ENCODE measurements around the gene ERVW-1.
"Not testable (repeated sequence)": the region's sequence is repeated elsewhere in the genome, so short reads cannot be mapped to it uniquely, and the experiment has no call there.

ERVW-1 gene, protein sequence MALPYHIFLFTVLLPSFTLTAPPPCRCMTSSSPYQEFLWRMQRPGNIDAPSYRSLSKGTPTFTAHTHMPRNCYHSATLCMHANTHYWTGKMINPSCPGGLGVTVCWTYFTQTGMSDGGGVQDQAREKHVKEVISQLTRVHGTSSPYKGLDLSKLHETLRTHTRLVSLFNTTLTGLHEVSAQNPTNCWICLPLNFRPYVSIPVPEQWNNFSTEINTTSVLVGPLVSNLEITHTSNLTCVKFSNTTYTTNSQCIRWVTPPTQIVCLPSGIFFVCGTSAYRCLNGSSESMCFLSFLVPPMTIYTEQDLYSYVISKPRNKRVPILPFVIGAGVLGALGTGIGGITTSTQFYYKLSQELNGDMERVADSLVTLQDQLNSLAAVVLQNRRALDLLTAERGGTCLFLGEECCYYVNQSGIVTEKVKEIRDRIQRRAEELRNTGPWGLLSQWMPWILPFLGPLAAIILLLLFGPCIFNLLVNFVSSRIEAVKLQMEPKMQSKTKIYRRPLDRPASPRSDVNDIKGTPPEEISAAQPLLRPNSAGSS

DNA sequence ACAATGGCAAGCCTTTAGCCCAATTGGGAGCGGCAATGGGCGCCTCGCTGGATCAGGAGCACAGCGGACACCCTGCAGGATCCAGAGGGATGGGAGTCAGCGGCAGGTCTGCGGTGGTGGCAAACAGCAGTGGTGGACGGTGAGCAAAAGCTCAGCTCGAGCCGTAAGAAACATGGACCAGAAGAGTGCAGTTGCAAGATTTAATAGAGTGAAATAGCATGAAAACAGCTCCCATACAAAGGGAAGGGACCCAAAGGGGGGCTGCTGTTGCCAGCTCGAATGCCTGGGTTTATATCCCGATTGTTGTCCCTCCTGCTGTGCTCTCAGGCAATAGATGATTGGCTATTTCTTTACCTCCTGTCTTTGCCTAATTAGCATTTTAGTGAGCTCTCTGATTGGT, at the start of gene ERVW-1:
ERVW-1 (minus strand) TSS at position 266 of the 400 bp plus-strand sequence. CDS start 7,565 bp downstream, outside the sequence.
- DNase-seq (ENCODE audit: low read depth in 3 of 3), result not testable (repeated sequence)

DNA sequence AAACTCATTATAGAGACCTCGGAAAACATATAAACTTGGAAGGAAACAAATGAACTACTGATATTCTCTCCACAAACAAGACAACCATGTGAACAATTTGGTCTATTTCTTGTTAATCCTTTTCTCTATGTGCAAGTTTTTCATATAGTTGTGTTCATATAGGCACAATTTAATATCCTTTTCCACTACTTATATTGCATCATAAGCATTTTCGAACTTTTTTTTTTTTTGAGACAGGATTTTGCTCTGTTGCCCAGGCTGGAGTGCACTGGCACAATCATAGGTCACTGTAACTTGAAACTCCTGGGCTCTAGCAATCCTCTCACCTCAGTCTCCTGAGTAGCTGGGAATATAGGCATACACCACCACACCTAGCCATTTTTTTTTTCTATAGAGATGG, 45.4 kb upstream of the ERVW-1 start:
- DNase-seq (ENCODE audit: low read depth in 3 of 3), result no peak

DNA sequence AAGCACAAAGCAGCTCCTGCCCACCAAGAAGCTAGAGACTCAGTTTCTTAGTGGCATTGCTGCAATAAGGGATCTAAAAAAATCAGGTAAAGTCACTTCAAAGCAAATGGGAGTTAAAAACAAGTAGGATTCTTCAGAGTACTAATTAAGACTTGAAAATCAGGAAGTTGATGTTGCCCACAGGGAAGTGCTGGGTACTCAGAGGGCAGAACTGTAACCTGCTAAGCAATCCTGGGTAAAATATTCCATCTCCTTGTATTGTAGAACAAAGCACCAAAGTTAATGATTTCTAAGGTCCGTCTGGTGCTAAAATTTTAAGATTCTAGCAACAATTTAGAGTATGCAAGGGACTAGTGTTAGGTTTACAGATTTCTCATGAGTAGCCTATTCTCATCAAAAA, 42.3 kb upstream of the ERVW-1 start:
- DNase-seq (ENCODE audit: low read depth in 3 of 3), result no peak

DNA sequence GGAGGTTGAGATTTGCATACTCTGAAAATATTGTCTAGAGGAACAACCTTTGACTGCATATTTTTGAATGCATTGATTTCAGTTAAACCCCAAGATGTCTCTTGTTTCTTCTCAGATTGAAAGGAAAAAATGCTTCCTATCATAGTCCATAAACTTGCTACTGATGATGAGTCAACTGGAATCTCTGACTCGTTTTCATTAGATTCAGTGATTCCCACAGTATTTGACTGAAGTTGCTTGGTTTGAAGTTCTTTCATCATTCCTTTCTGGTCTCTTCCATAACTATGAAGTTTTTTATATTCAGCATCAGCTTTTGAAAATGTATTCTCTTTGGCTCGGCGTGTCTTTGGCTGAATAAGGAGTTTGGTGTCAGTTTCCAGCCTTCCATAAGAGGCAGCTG, 39.9 kb upstream of the ERVW-1 start:
- DNase-seq (ENCODE audit: low read depth in 3 of 3), result no peak

DNA sequence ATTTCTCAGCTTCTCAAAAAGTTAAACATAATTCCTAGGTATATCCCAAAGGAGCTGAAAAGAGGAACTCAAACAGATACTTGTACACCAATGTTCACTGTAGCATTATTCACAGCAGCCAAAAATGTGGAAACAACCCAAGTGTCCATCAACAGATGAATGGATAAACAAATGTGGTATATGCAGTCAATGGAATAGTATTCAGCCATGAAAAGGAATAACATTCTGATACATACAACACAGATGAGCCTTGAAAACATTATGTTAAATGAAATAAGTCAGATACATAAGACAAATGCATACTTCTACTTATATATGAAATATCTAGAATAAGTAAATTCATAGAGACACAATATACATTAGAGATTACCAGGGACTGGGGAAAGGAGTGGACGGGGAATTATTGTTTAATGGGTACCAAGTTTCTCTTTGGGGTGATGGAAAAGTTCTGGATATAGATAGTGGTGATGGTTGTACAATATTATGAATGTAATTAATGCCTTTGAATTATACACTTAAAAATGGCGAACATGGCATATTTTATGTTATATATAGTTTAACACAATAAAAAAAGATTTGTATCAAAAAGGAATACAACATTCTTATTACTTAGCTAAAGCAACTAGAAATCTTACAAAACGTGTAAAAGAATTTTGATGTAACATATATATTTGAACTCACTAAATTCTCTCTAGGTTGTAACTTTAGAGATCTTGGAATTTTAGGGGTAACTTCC, 35.6 kb upstream of the ERVW-1 start:
- DNase-seq (ENCODE audit: low read depth in 3 of 3), result no peak

DNA sequence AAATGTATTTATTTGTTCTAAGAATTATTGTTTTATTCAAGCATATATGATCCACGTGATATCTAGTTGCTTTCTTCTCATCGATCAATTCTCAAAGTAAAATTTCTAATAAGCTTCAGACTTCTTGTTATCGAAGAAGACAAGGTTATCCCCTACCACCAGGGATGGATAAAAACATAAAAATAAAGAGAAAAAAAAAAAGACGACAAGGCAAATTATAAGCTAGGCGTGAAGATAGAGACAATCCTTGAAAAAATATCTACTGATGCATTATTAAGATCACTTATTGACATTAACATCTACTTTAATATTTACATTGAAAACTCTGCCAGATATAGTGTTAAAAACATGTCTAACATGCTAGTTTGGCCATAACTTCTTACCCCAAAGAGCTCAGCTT, 31.2 kb upstream of the ERVW-1 start:
- no peak for DNase-seq (ENCODE audit: low read depth in 3 of 3)

DNA sequence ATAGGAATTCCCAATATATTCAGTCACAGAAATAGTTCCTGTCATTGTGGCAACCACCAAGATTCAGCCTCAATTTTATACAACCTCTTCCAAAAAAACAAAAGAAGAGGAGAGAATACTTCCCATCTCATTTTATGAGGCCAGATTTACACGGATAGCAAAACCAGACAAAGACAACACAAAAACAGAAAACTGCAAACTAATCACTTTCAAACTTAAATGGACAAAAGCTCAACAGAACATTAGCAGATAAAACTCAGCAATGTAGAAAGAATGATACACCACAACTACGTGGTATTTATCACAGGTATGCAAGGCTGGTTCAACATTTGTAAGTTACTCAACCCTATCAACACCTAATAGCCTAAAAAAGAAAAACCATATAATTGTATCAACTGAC, 28.6 kb upstream of the ERVW-1 start:
- DNase-seq (ENCODE audit: low read depth in 3 of 3), result no peak

DNA sequence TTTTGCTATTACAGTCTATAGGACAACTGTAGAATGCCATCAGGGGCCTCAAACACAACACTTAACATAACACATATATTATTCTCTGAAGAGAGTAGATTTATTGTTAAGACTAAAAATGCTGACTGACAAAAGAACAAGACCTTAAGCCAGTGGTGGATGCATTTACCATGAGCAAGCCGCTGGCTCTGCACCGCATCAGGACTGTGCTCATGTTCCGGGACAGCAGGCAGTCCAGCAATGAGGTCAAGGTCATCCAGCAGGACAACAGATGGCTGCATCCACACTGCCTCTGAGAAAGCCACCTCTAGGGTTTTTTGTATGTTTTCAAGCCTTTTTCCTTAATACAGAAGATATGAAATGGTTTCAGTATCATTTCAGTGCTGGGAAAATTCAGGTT, 26.8 kb upstream of the ERVW-1 start:
- no peak for DNase-seq (ENCODE audit: low read depth in 3 of 3)

DNA sequence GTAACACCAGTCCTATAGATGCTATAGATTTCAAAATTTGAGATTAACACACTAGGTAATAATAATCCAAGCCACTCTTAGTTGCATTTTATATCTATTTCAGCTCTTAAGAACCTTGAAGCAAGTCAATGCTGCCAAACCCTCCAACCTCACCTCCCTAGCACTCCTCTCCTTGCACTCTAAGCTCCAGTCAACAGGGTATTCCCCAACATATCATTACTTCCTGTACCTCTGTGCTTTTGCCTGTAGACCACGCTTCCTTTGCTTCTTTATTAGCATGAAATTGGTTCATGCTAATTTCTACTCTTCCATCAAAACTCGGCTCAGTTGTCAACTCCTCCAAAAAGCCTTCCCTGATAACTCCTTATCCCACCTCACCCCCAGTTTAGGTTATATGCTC, 26.0 kb upstream of the ERVW-1 start:
- DNase-seq (ENCODE audit: low read depth in 3 of 3), result no peak

DNA sequence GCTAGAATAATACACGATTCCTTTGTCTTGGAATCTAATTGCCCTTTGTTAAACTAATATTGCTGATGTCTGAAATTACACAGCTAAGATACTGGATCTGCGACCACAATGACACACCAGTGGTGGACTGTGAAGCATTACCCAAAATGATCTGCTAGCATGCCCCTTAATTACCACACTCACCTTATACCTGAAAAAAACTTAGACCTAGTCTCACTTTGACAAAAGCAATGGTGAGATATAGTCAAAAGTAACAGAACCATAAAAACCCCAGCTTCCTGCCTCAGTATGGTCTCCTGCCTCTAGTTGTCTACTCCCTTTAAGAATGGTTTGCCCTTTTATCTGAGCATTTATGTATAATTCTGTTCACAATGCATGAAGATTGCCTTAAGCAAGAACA, 20.8 kb upstream of the ERVW-1 start:
- no peak for DNase-seq (ENCODE audit: low read depth in 3 of 3)

DNA sequence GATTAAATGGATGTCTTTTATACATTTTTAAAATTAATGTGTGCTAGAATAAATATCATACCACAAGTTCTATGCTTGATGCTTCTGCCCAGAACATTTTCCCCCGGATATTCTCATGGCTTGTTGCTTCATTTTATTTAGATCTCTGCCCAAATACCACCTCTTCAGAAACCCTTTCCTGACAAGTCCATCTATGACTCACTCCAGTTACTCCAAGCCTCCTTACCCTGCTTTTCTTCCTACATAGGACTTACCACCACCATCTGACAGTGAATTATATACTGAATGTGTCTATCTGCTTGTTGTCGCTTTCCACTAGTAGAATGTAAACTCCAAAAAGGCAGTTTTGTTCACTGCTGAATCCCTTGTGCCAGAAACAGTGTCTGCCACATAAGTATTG, 19.1 kb upstream of the ERVW-1 start:
- no peak for DNase-seq (ENCODE audit: low read depth in 3 of 3)

DNA sequence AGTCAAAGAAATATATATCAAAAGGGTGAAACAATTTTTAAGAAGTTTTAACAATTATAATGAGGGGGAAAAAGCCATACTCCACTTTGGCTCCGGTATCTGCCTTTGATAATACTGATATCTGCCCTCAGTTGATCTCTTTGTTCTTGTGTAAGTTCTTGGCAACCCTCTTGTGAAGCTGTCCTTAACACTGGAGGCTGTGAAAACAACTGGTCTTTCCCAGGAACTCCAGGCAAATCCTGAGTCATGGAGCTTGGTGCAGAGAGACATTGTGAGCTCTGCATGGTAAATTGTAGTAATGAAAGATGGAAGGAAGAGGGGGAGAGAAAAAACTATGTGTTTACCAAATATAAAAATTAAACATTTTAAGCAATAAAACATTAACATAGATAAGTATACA, 11.9 kb upstream of the ERVW-1 start:
- DNase-seq (ENCODE audit: low read depth in 3 of 3), result no peak

DNA sequence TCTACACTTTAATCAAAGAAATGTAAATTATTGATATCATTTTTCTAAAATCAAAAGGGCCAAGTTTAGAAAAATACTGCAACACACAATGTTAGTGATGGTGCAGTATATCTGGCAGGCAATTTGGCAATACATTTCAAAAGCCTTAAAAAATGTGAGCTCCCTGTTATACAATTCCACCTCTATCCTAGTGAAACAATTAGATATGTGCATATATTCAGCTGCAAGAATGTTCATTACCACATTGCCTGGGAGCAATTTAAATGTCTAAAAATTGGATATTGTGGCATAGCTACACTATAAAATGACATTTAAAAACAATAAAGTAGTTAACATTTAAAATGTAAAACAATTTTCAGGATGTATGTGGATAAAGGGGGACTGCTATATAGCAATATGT, 10.1 kb upstream of the ERVW-1 start:
- no peak for DNase-seq (ENCODE audit: low read depth in 3 of 3)

DNA sequence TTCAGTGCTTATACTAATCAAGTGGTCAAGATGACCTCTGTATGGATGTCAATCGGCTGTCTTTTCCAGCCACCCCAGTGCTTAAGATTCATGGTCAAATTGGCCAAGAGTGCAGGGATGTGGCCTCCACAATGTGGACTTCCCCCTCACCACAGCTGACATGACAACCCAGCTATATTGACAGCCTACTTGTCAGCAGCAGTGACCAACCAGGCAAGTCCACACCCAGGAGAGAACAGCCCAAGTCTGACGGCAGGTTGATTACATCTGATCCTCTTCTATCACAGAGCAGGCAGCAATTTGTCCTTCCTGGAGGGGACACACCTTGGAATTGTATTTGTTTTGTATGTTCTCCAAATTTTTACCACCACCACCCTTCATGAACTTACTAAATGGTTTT, 8.2 kb upstream of the ERVW-1 start:
- DNase-seq (ENCODE audit: low read depth in 3 of 3), result no peak

DNA sequence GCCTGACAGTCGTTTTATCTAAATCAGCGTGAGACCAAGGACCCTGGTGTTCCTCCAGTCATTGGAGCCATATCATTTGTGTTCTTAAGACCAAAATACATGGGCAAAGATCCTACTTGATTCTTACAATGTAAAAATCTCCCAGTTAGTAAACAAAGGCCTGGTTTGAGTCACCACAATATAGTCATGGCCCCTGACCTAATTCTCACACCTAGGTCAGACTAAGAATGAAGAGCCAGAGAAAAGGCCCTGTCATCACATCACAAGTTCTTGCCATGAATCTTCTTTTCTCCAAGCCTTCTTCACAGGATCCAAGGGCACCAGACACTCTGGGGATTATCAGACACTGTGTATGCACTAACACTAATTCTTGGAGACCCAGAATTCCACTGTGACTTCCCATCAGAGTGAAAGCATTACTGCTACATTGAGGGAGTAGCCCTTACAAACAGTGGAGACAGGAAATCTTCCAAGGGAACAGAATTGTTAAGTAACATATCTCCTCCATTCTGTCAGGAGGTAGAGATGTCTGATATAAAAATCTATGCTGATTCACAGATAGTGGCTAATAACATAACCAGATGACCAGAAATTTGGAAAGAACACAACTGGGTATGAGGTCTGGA, 7.6 kb upstream of the ERVW-1 start:
- DNase-seq (ENCODE audit: low read depth in 3 of 3), result no peak

DNA sequence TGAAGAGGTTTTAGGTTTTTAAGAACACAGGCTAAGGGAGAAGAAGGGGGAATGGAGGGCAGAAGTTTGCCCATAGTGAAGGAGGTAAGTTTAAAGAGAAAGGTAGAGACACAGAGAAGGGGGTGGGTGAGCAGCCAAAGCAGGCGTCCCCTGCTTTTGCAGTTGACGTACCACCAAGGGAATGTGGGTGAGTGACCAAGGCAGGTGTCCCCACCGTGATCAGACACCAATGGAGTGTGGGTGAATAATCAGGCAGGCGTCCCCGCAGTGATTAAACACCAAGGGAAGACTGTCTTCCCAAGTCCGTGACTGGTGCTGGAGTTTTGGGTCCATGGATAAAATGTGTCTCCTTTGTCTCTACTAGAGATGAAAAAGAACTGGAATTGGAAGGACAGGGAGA, 6.5 kb upstream of the ERVW-1 start:
- DNase-seq (ENCODE audit: low read depth in 3 of 3), result not testable (repeated sequence)

DNA sequence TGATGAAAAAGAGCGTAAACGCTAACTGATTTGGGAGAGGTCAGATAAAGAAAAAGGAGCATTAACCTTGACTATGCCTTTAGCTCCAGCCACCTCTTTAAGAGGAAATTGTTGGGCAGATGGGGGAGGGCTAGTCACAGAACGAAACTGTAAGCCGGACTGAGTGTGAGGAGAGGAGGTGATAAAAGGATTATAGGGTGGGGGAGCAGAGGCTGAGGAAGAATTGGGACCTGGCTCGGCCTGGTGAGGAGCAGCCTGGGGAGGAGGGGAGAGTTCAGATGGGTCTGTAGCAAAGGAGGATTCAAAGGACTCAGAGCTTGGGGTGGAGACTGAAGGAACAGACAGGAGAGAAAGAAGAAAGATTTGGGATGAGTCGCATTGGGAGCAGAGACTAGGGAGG, 5.9 kb upstream of the ERVW-1 start:
- DNase-seq (ENCODE audit: low read depth in 3 of 3), result not testable (repeated sequence)

DNA sequence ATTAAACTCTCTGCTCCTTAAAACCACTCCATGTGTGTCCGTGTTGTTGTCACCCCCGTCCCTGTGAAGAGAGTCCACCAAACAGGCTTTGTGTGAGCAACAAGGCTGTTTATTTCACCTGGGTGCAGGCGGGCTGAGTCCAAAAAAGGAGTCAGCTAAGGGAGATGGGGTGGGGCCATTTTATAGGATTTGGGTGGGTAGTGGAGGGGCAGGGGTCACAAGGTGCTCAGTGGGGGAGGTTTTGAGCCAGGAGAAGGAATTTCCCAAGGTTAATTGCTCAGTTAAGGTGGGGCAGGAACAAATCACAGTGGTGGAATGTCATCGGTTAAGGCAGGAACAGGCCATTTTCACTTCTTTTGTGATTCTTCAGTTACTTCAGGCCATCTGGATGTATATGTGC, 1.4 kb upstream of the ERVW-1 start:
- not testable (repeated sequence) for DNase-seq (ENCODE audit: low read depth in 3 of 3)

DNA sequence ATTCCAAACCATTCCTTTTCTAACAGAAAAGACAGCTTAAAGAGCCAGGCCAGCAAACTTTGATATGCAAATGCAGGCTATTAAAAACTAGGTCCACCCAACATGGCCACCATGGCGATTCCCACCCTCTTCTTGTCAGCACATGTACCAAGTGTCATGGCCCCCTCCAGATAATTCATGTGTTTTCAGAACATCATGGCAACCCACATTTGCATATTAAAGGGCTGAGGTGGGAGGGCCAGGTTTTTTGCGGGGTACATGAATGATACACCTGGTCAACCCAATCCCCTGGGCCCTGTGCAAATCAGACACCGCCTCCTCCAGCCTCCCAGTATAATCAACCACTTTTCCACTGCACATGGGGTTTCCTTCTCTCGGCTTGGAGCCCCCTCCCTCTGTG, 965 bp upstream of the ERVW-1 start:
- no peak for DNase-seq (ENCODE audit: low read depth in 3 of 3)

DNA sequence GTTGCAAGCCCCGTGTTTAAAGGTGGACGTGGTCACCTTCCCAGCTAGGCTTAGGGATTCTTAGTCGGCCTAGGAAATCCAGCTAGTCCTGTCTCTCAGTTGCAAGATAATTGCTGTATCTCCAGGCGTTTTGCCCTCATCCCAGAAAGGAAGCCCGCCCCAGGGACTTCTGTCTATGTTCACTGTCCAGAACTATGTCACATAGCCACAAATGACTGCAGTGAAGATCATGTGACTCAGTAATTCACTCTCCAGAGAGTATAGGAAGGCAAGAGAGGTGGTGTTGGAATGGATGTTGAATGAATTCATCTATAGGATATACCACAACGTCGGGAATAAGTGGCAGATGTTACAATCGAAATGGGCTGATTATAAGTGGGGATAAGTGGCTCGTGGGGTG, 349 bp upstream of the ERVW-1 start:
- no peak for DNase-seq (ENCODE audit: low read depth in 3 of 3)

DNA sequence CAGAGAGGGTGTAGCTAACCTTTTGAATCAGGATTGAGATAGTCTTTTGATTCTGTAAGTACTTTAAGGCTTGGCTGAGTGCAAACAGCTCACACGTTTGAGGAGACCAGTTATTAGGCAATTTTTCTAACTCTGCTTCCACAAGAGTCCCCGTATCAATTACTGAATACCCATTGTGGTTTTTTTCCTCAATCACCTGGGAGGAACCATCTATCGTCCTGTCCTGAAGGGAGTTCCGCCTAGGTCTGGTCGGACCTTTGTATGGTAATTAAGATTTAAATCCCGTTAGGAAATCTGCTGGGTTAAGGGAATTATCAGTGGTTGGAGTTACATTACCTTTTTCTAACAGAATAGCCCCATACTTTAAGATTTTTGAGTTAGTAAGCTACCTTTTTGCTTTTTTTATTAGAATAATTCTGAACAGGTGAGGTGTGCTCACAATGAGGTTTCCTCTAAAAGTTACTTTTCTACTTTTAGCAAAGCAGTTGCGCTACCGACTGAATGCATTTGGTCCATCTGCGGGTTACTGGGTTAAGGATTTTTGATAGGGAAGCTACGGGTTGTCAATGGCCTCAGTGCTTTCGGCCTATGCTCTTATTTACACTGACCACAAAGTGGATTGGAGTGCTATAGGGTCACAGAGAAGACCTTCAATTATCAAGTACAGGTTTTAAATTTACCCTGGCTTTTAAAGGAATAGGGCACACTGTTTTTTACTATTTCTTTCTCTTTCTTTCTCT, 1.7 kb downstream of the ERVW-1 start:
- DNase-seq (ENCODE audit: low read depth in 3 of 3), result not testable (repeated sequence)

DNA sequence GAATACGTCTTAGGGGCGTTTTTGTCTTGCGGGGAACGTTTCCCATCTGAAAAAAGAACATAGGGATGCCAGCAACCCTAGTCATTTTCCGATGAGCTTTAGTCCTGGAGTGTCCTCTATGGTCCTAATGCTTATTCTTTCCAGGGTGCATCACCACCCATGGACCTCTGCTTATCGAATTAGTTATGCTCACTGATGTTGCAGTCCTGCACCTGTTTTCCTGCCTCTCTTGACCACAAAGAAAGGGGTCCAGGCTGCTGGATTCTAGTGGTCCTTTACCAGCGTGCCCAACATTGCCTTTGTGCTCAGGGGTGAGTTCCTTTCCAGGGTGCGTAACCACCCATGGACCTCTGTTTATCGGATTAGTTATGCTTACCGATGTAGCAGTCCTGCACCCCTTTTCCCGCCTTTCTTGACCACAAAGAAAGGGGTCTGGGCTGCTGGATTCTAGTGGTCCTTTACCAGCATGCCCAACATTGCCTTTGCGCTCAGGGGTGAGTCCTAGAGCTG, 2.4 kb downstream of the ERVW-1 start:
- DNase-seq (ENCODE audit: low read depth in 3 of 3), result not testable (repeated sequence)
